Regular cardiac myocyte (primary cell): ENCODE measurements around the gene PLAA. TPM values are rescaled to one million over a fixed set of nuclear protein-coding genes. Genes with fewer than 3 reads are reported as not detected.

Source experiments
- total RNA-seq: library from RNA; depleted of rRNA; stranded (reverse); fragments of >200 nt; gene quantifications from 2 replicates; pipeline ENCODE4 v1.2.3, GENCODE V29; 2014

The PLAA gene
- total RNA-seq, result 39.5 and 71.9 TPM in 2 replicates

GRCh38 chr9:26946753-26947727 lies at the start of gene PLAA:
Gene PLAA (minus strand): TSS chr9:26947242. CDS start chr9:26947045, 197 bp downstream.

GRCh38 chr9:26955921-26956859 lies 9.1 kb upstream of the PLAA start, which contains the start of gene IFT74:
Gene IFT74 (plus strand): TSS chr9:26956412. CDS start chr9:26961968, 5,556 bp downstream.

DNA sequence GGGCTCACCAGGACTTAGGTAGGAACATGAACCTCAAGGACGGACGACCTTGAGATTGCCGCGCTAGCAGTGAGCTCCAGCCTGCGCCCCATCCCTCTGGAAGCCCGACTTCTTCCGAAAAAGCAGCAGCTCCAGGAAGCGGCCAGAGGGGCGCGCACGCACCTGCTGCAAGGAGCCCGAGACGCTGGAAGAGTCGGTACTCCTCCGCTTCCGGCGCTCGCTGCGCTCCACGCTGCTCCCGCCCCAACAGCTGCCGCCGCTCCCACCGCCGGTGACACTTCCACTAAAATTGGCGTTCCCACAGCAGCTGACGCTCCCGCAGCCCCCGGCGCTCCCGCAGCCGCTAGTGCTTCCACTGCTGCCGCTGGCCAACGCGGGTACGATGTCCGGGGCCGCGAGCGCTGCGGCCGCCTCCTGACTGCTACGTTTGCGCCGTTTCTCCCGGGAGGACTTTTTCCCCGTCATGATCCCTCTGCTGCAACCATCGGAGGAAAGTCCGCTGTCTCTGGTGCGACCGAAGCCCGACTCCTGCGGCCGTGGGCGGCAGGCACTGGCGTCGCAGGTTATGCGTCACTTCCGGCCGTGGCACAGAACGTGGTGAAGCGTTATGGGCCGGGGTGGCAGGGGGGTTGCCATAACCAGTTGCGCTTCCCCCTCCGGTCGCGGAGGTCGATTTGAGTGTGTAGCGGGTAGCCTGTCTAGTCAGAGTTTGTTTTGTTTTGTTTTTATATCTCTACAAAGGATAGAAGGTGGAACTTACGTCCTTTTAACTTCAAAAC lies 54.6 kb downstream of the PLAA start, which contains the start of gene CAAP1:
TSS of gene CAAP1 (minus strand) at position 552 of the 779 bp plus-strand sequence. CDS start at position 465, 87 bp downstream.

Other genes starting within 250 kb of the PLAA start
- 16.3 and 25.4 TPM in 2 replicates for gene CAAP1, start 54.4 kb downstream of the PLAA start, total RNA-seq
- 14.0 and 17.8 TPM in 2 replicates for gene IFT74, start 9.2 kb upstream of the PLAA start, total RNA-seq
- not detected in 2 replicates for gene LRRC19, start 58.4 kb upstream of the PLAA start, total RNA-seq
- gene TEK, start 162.0 kb upstream of the PLAA start, total RNA-seq, result 18.6 and 31.1 TPM in 2 replicates